ENCODE data around the gene PPP1R3E. TPM values are rescaled to one million over a fixed set of nuclear protein-coding genes. Genes with fewer than 3 reads are reported as not detected.
"Not testable (repeated sequence)": the region's sequence is repeated elsewhere in the genome, so short reads cannot be mapped to it uniquely, and the experiment has no call there.

PPP1R3E gene
- total RNA-seq, 1 donor from 2014 or later, result 16.9 TPM

DNA sequence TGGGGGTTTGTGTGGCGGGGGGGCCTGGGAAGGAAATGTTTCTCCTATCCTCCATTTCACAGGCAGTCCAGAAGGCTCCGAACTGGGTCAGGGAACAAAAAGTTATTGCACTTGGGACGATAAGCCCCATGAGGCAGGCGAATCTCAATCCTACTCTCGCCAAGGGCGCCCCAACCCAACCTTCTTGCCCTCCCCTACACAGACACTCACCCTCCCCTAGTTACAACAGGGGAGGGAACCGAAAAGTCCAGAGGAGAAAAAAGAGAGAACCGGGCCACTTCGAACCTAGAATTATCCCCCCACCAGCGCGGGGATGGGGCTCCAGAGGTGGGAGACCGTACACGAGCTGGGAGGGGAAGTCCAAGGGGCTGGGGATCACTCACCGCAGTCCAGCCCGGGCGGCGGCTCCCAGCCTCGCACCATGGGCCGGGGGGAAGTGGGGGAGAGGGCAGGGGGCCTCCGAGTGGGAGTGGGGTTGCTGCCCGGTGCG is 17.1 kb downstream of the PPP1R3E start:
- Histone ChIP-seq H3K4me3 (peak overlapping the region; percentile 79), H3K36me3 (no peaks in the 10 kb centered on the region), H3K27me3 (ENCODE audit: low read depth) (no peaks in the 10 kb centered on the region), H3K4me1 (peaks cover 24% of the 10 kb centered on the region), H3K9me3 (no peaks in the 10 kb centered on the region), H3K27ac (peak overlapping the region; percentile 89)
- peak; percentile 53 to 54 for ATAC-seq
- TF ChIP-seq, protein P1, sequence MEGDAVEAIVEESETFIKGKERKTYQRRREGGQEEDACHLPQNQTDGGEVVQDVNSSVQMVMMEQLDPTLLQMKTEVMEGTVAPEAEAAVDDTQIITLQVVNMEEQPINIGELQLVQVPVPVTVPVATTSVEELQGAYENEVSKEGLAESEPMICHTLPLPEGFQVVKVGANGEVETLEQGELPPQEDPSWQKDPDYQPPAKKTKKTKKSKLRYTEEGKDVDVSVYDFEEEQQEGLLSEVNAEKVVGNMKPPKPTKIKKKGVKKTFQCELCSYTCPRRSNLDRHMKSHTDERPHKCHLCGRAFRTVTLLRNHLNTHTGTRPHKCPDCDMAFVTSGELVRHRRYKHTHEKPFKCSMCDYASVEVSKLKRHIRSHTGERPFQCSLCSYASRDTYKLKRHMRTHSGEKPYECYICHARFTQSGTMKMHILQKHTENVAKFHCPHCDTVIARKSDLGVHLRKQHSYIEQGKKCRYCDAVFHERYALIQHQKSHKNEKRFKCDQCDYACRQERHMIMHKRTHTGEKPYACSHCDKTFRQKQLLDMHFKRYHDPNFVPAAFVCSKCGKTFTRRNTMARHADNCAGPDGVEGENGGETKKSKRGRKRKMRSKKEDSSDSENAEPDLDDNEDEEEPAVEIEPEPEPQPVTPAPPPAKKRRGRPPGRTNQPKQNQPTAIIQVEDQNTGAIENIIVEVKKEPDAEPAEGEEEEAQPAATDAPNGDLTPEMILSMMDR (IDR thresholded peaks at IDR 0.05), result no peak
- no peak for DNase-seq
- intact Hi-C loops (cut with DNase I), result no loop called here

DNA sequence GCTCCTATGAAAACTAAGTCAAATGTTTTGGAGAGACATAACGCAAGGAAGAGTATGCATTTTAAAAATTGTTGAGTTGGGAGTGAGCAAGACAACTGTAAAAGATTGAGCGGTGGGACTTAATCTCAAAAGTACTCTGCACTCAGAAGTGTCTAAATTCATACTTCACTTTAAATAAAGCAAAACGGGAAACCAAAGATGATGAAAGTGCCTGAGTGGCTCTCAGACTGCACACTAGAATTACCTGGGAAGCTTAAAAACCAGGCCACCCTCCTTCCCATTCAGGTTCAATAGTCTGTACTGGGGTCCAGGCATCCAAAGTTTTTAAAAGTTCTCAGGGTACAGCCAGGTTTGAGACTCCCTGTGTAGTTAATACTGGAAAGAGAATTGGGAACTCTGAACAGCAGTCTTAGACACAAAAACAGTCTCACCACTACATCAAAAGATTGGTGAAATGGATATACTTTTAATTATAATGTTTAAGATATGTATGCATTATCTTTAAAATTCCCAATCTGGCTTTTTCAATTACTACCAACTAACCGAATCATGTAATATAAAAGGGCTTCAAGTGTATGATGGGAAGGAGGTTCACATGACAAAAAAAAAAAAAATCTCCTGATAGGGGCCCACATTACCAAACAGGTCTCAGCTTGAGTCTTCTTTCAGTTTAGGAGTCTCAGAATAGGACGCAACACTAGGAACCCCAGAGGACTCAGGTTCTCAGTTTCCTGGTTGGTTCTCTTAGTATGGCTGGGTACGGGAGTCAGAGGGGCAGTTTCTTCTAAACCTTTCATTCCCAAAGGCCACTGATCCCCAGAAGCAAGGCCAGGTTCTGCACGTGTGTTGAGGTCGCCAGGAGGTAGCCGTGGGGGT is 17.8 kb downstream of the PPP1R3E start:
- no peak for DNase-seq
- intact Hi-C loops (cut with DNase I), result no loop called here
- TF ChIP-seq, protein P1 (IDR thresholded peaks at IDR 0.05), result no peak
- peak overlapping the region; percentile 89 for H3K27ac ChIP-seq
- no peaks in the 10 kb centered on the region for H3K27me3 ChIP-seq (ENCODE audit: low read depth)
- H3K36me3 ChIP-seq, result no peaks in the 10 kb centered on the region
- H3K9me3 ChIP-seq, result no peaks in the 10 kb centered on the region
- ATAC-seq, result peak in 1 of 2 donors; percentile 33
- H3K4me1 ChIP-seq, result peaks cover 24% of the 10 kb centered on the region
- H3K4me3 ChIP-seq, result peak overlapping the region; percentile 79

DNA sequence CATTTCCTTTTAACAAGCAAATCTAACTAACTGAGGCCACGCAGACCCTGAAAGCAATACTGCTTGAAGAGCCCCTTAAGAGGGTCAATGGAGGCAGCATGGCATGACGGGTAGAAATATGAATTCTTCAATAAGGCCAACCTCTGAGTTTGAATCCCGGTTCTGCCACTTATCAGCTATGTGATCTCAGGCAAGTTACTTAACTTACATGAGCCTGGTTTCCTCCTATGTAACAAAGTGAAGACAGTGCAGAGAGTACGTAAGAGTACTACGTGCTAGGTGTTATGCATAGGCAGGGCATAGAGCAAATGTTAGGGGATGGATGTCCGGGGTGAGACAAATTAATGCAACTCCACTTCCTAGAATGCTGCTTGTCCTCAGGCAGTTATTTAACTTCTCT is 21.4 kb downstream of the PPP1R3E start:
- ATAC-seq (no peak), DNase-seq (no peak)
- TF ChIP-seq, protein P1 (IDR thresholded peaks at IDR 0.05), result no peak
- no peak overlapping the region for H3K4me3 ChIP-seq
- no peak overlapping the region for H3K27ac ChIP-seq
- no peaks in the 10 kb centered on the region for H3K9me3 ChIP-seq
- no peaks in the 10 kb centered on the region for H3K27me3 ChIP-seq (ENCODE audit: low read depth)
- peaks cover 15% of the 10 kb centered on the region for H3K4me1 ChIP-seq
- H3K36me3 ChIP-seq, result peaks cover 8% of the 10 kb centered on the region
- intact Hi-C loops (cut with DNase I), result no loop called here

DNA sequence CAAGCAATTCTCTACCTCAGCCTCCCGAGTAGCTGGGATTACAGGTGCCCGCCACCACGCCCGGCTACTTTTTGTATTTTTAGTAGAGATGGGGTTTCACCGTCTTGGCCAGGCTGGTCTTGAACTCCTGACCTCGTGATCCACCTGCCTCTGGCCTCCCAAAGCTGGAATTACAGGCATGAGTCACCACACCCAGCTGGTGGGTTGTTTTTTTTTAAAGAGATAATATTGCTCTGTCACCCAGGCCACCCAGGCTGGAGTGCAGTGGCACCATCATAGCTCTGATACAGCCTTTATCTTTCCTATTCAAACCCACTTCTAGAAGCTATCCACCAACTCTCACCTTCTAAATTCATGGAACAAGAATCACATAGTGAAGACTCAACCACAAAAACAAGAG is 24.7 kb downstream of the PPP1R3E start:
- DNase-seq; H3K4me1 ChIP-seq; H3K27me3 ChIP-seq (ENCODE audit: low read depth); ATAC-seq; H3K9me3 ChIP-seq; intact Hi-C loops (cut with DNase I); H3K27ac ChIP-seq; H3K4me3 ChIP-seq: not testable (repeated sequence)
- peaks cover 15% of the 10 kb centered on the region for H3K36me3 ChIP-seq

DNA sequence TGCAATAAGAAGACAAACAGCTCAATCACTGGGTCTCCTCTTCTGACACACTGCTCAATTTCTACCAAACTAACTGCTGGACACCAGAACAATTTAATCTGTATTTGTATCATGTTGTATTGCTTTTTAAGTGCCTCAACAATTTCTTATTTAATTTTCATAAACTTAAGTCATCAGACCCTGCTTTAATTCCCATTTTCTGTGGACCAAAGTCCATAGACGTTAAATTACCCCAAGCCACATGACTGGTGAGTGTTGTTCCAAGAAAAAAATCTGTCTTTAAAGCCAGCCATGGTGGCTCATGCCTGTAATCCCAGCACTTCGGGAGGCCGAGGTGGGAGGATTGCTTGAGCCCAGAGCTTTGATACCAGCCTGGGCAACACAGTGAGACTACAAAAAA is 25.5 kb downstream of the PPP1R3E start:
- Histone ChIP-seq H3K4me1 (no peaks in the 10 kb centered on the region), H3K27ac (no peak overlapping the region), H3K4me3 (no peak overlapping the region), H3K9me3 (no peaks in the 10 kb centered on the region), H3K27me3 (ENCODE audit: low read depth) (no peaks in the 10 kb centered on the region), H3K36me3 (peaks cover 15% of the 10 kb centered on the region)
- DNase-seq (no peak), ATAC-seq (no peak)
- intact Hi-C loops (cut with DNase I), result no loop called here
- TF ChIP-seq, protein P1 (IDR thresholded peaks at IDR 0.05), result no peak

DNA sequence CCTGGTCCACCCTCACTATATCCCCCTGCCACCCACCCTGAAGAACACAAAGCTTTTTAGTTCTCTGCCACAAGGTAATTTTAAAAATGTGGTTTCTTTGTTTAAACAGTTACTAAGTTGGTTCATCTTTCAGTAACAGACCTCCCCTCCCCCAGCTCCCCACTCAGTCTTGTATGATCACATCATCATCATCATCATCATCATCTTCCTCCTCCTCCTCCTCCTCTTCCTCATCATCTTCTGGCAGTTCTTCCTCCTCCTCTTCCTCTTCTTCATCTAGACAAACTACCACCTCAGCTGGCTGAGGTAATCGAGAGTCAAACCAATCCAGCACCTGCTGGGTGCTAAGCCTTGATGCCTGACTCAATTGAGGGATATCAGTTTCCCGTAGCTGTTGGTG is 27.2 kb downstream of the PPP1R3E start:
- DNase-seq (no peak), ATAC-seq (no peak)
- Histone ChIP-seq H3K4me3 (no peak overlapping the region), H3K27ac (no peak overlapping the region), H3K4me1 (no peaks in the 10 kb centered on the region), H3K27me3 (ENCODE audit: low read depth) (no peaks in the 10 kb centered on the region), H3K9me3 (no peaks in the 10 kb centered on the region), H3K36me3 (peaks cover 15% of the 10 kb centered on the region)
- intact Hi-C loops (cut with DNase I), result no loop called here
- TF ChIP-seq, protein P1 (IDR thresholded peaks at IDR 0.05), result no peak
